Embryonic facial prominence (tissue), 1 donor: ENCODE data around the gene NCOA1.
"Not testable (repeated sequence)": the region's sequence is repeated elsewhere in the genome, so short reads cannot be mapped to it uniquely, and the experiment has no call there.

ENCODE experiments used
- DNase-seq: peaks from one replicate; pipeline ENCODE4 v3.0.0-alpha.2; 2016; ENCODE audit errors: extremely low spot score

NCOA1 gene

DNA sequence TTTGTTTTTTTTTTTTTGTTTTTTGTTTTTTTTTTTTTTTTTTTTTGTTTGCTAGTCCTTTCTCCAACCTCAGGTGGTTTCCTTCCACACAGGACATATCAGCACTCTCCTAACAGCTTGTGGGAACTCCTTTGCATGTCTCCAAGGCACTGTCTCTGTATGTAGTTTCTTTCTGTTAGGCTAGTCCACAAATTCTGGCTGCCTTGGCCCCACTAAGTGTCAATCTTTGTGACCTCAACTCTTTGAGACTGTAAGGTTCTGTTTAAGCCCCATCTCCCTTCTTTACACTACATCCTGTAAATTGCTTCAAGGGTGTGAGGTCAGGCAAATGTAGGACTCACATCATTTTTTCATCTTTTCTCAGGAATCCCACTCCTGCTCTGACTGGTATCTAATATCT is 85.1 kb downstream of the NCOA1 start:
- no peak for DNase-seq

DNA sequence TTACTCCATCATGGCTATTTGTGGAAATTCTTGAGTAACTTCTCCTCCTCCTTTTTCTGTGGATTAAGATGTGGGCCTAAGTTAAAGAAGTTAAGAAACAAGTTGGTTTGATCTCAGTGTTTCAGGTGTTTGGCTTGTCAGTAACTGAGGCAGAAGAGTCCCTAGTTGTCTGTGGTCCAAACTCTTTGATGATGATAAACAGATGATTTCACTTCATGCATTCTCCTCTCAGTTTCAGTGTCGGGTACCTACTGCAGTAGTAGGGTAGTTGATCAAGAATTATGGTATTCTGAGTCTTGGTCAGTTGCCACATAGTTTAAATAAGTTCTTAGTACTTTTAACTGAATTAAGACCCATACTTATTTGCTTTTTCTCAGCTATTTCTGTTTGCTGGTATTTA is 85.6 kb downstream of the NCOA1 start:
- DNase-seq, result no peak

DNA sequence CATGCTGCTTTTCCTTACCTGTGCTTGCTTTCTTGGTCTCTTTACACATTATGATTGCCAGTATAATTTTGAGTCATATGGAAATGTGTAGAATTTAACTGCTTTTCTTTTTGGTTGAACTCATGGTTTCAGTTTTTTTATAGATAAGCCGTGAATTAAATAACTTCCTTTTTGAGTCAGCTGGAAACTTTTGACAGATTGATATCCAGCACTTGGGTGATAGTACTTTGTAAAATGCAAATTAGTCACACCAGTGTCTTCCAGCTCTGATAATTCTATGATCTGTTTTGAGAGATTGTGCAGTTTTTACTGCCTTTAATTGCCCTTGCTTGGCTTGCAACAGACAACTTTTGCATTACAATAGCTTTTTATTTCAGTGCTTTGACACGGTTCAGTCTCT is 86.4 kb downstream of the NCOA1 start:
- no peak for DNase-seq

DNA sequence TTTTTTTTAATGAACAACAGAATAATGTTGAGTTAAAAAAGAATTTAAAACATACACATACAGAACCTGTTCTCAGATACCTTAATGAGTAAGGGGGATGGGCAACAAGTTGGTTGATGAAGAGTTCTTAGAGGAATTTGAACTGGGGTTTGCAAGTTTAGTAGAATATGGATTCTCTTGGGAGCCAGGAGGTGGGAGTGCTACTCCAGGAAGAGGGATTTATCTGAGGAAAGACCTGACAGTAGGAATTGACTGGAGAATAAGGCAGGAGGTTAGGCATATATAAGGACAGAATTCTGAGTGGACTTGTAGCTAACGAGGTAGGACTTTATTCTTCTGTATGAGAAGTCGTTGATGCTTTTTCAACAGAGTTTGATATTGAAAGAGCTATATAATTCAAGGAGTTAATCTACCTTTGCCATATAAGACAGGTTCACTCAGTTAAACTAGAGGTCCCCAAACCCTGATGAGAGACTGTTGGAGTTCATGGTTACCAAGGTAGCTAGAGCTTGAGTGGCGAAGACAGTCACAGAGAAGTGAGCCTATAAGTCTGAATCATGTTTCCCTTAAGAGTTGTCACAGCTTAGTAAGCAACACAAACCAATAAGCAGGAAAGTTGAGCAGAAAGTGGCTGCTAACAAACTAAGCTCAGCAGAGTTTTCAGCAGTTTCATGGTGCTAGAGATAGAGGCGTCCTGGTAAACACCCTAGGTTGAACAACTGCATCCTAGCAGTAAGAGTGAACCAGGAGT is 88.2 kb downstream of the NCOA1 start:
- DNase-seq, result no peak

DNA sequence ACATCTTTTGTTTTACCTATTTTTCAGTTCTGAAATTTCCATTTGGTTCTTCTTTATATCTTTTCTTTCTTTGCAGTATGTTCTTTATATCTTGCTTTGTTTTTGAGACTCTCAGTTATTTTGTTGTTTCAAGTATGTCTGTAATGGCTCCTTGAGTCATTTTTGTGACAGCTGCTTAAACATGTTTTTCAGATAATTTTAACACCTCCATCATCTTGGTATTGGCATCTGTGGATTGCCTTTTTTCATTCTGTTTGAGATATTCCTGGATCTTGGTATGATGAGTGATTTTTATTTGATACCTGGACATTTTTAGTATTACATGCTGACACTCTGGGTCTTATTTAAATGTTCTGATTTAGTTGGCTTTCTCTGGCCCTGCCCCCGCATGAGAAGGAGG is 89.5 kb downstream of the NCOA1 start:
- no peak for DNase-seq

DNA sequence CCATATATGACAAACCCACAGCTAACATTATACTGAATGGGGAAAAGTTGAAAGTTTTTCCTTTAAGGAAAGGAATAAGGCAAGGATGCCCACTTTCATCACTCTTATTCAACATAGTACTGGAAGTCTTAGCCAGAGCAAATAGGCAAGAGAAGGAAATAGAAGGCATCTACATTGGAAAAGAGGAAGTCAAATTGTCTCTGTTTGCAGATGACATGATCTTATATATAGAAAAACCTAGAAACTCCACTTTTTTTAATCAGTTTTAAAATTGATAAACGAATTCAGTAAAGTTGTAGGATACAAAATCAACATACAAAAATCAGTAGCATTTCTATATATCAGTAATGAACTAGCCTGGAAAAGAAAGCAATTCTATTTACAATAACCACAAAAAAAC is 90.9 kb downstream of the NCOA1 start:
- DNase-seq, result not testable (repeated sequence)

DNA sequence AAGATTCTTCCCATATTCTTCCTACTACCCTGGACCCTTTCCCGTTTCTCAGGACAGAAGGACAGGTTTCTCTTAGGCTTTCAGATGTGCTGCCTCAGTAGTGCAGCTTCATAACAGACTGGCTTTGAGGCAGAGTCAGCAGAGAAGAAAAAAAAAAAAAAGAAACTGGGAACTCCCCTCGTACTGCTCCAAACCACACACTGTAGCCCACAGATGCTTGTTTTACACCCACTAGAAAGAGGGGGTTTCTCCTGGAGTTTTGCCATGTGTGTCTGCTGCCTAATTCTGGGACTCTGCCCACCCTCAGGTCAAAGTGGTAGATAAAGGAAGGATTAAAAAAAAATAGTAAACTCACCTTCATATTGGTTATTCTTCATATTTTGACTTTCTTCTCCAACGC is 95.9 kb downstream of the NCOA1 start:
- DNase-seq, result no peak

DNA sequence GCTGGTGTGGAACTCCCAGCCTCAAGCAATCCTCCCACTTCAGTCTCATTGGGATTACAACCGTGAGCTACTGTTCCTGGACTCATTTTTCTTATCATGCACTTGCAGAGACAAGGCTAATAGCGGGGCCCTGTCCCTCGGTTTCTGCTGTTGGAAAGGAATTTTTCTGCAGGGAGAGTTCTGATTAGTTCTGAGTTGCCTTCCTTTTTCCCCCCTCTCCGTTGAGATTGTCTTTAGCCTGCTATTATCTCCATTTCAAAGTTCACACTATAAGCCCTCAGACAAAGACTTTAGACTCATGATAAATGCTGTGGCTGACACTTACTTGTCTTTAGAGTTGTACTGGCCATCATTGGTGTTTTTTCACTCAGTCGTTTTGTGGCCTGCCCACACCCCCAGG is 97.2 kb downstream of the NCOA1 start:
- no peak for DNase-seq

DNA sequence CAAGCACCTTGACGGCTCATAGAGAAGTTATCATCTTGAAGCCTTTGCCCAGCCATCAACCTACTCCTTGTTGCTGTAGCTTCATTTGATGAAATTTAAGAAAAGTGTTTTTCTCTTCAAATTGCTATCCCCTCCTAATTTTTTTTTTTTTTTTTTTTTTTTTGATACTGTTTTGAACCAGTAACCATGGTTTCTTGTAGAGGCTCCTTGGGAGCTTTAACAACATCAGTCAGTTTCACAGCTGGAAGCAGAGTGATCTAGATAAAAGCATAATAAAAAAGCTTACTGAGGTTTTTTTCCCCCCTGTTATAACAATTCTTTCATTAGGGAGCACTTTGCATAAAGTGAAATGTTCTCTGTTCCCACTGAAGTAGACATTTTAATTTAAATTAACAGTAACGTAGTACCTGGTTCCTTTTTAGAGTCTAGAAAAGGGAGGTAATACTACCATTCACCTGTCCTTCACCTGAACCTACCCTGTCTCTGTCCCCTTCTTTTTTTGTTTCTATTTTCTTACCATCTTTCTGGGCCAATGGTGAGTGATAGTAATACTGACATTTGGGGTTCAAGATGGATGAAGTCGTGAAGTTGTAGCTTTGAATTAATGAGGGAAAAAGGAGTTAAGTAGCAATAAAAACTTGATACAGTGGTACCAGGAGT is 101.5 kb downstream of the NCOA1 start:
- no peak for DNase-seq

DNA sequence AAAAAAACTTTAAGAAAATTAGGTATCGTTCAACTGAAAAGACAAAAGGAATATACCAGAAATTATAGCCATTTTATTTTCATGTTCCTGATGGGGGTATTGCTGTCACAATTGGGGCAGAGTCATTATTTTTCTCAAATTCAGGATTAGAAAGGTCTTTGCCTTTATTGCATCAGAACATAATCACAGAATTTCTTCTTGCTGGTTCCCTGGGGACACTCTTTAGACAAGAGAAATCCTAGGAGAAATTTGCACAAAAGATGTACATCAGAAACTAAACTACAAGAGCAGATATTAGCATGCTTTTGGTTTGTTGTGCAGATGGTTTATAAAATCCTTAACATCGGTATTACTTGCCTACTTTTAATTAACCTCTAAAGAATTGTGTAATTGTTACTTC is 103.2 kb downstream of the NCOA1 start:
- no peak for DNase-seq

DNA sequence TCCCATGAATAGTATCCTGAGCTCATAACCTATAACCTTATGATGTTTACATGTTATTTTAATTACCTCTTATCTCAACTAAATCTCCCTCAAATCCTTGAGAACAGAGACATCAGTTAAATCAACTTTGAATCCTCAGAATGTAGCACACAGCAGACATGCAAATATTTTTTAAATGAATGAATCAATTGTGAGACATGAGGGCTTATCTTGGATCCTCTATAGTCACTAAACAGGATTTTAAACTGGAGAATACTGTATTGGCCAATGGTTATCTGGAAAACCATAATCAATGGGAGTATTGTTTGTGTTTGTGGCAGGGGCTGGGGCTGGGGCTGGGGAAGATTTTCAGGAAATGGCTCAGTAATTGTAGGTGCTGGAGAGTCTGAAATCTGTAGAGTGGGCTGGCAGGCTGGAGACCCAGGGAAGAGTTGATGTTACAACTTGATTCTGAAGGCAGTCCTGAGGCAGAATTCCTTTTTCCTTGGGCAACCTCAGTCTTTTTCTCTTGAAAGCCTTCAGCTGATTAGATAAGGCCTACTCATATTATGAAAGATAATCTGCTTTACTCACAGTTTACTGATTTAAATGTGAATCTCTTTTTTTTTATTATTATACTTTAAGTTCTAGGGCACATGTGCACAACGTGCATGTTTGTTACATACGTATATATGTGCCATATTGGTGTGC is 106.3 kb downstream of the NCOA1 start:
- DNase-seq, result no peak

DNA sequence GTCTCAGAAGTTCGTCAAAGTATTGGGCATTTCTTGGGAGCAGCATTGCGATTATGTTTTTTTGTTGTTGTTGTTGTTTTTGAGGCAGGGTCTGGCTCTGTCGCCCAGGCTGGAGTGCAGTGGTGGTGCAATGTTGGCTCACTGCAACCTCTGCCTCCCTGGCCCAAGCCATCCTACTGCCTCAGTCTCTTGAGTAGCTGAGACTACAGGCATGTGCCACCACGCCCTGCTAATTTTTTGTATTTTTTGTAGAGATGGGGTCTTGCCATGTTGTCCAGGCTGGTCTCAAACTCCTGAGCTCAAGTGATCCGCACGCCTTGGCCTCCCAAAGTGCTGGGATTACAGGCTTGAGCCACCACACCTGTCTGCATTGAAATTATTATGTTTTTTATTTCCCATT is 109.1 kb downstream of the NCOA1 start:
- not testable (repeated sequence) for DNase-seq

DNA sequence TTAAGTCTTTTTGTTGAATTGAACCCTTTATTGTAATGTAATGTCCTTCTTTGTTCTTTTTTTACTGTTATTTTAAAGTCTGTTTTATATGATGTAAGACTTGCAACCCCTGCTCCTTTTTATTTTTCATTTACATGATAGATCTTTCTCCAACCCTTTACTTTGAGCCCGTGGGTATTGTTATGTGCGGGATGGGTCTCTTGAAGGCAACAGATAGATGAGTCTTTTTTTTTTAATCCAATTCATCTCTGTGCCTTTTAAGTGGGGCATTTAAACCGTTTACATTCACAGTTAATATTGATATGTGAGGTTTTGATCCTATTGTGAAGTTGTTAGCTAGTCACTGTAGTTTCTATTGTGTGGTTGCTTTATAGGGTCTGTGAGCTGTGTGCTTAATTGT is 120.6 kb downstream of the NCOA1 start:
- DNase-seq, result no peak

DNA sequence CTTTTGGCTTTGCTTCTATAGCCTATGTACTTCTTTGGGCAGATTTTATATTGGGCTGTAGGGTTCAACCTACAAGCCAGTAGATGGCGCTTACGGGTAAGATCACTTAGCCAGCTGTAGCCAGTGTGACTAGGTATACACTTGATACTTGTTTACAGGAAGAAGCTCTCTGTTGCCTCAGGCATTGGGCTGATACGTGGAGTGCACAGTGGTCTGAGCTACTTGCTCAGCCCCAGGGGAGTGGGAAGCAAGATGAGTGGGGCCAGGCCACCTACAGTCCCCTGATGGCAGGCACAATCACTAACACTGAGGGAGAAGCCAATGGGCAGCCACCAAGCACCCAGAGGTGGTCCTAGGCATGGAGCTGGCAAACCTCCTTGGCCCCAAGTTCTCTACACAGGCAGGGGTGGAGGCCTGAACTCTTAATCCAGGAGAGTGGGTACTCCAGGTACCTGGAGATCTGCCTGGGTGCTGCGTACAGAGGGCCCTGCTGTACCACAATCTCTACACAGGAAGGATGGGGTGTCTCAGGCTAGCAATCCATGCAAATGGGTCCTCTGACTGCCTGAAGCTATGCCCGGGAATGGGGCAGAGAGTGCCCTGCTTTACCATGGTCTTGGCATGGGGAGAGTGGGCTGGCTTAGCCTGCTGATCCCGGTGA is 122.2 kb downstream of the NCOA1 start:
- DNase-seq, result no peak

DNA sequence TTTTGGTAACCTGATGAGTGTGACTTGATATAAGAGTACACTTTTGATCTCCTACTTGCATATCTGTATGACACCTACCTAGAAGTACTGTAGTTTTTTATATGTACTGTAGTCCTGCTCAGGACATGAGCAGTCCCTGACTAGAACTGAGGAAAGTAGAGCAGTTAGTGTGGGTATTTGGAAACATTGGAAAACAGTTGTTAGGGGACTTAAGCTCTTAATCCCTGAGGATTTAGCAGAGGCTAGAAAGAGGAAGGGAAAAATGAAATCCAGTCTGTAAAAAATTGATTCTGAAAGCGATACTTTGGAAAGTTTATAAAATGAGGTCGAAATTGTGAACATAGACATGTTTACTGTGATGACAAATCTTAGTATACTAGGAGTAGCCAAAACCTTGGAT is 125.6 kb downstream of the NCOA1 start:
- no peak for DNase-seq

DNA sequence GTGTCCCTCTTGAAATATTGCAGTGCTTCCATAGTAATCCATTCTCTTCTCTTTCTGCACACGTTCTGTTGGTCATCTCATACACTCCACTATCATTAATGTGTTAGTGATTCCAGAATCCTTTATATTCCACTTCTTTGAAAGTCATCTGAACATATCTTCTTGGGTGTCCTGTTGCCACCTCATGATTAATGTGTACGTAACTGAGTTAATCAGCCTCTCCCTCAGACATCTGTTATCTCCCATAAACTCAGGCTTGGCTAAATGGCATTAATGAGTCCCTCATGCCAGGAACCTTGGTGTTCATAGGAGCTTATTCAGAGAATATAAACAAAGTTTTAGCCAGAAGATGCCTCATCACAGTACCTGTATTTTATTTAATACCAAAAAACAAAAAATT is 126.4 kb downstream of the NCOA1 start:
- no peak for DNase-seq

DNA sequence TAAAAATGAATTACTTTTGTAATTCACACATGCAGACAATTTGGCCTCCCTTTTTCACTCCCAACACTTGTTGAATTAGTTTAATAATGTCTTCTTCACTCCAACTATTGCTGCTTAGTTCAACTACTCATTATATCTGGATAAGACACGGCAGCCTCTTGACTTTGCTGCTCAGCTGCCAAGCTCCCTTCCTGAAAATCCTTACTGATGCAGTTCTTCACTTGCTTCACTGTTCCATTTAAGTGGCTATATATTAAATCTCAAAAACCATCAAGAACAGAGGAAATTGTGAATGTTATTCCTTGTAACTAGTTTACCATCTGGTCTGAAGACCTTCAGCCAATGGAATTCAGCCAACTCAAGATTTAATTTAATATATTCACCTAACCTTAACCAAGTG is 127.1 kb downstream of the NCOA1 start:
- DNase-seq, result no peak

DNA sequence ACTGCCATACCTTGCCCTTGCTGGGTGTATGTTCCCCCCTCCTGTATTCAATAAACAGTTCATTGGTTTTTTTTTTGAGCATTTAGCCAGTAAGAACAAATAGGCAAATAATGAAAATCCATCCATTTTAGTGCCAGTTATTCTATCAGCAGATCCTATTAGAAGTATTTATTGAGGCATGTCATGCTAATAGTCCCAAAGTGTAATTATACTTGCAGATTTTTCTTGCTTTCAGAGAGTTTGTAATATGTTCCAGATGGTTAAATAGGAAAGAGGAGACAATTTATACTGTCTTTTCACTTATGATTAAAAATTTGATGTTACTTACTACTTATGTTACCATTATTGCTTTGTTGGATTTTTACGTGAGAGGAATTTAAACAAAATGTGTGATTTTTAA is 127.6 kb downstream of the NCOA1 start:
- no peak for DNase-seq

DNA sequence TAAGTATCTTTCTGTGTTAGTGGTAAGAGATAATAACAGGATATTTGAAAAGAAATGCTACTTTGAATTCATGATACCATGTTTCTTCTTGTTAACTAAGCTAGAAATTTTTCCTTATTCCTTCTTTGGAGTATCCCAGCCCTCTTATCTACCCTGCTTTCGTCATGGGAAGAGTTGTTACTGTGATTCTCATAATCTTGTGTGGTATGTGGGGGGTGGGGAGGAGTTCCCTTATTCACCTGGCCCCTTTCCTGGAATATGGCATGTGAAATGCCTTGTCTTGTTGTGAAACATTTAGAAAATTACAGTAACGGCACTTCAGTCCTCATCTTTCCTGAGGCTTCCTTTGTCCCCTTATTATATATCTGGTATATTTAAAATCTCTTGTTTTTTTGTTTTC is 129.9 kb downstream of the NCOA1 start:
- no peak for DNase-seq

DNA sequence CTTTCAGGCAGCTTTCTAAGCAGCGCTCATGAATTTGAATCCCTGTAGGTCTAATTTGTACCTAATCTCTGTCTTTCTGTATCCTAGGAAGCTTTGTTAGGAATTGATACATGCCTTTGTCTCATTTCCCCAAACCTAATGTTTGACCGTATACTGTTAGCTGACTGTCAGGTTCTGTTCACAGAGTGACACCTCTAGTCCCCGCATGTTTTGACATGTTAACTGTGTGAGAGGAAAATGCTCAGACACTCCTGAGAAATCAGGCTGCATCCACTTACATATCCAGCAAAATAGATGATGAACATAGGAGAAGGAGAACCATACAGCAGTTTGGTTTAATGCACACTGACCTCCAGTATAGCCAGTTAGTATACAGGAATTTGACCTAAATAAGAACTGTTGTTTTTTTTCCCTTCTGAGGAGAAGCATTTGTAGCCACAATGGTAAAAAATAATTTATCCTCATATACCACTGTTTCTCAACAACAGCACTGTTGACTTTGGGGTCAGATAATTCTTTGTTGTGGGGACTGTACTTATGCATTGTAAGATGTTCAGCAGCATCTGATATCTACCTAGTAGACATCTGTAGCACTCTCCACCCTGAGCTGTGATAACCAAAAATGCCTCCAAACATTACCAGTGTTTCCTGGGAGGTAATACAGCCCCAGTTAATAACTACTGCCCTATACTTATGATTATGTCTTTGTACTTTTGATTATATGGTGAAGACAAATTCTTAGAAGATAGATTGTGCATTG is 130.9 kb downstream of the NCOA1 start:
- DNase-seq, result no peak

DNA sequence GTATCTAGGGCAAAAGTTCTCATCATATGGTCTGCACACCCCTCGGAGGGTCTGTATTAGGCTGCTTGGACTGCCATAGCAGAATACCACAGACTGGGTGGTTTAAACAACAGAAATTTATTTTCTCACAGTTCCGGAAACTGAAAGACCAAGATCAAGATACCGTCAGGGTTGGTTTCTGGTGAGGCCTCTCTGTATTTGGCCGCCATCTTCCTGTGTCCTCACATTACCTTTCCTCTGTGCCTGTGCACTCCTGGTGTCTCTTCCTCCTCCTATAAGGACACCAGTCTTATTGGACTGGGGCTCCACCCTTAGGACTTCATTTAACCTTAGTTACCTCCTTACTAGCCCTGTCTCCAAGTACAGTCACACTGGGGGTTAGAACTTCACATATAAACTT is 132.5 kb downstream of the NCOA1 start:
- DNase-seq, result no peak

DNA sequence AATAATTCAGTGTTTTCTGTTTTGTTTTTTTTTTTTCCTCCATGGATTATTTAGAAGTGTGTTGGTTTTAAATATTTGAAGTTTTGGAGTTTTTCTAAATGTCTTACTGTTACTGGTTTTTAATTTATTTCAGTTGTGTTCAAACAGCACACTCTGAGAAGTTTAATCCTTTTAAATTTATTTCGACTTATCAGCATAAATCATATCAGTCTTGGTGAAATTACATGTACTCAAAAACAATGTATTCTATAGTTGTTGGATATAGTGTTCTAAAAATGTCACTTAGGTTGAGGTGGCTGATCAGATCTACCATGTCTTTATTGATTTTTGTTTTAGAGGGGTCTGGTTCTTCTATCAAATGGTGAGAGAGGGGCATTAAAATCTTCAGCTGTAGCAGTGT is 134.7 kb downstream of the NCOA1 start:
- no peak for DNase-seq
